Measurements from ENCODE around the gene PRAC1. TPM values are rescaled to one million over a fixed set of nuclear protein-coding genes. Genes with fewer than 3 reads are reported as not detected.

Gene PRAC1
- total RNA-seq, 1 donor from 2014 or later, result not detected

DNA sequence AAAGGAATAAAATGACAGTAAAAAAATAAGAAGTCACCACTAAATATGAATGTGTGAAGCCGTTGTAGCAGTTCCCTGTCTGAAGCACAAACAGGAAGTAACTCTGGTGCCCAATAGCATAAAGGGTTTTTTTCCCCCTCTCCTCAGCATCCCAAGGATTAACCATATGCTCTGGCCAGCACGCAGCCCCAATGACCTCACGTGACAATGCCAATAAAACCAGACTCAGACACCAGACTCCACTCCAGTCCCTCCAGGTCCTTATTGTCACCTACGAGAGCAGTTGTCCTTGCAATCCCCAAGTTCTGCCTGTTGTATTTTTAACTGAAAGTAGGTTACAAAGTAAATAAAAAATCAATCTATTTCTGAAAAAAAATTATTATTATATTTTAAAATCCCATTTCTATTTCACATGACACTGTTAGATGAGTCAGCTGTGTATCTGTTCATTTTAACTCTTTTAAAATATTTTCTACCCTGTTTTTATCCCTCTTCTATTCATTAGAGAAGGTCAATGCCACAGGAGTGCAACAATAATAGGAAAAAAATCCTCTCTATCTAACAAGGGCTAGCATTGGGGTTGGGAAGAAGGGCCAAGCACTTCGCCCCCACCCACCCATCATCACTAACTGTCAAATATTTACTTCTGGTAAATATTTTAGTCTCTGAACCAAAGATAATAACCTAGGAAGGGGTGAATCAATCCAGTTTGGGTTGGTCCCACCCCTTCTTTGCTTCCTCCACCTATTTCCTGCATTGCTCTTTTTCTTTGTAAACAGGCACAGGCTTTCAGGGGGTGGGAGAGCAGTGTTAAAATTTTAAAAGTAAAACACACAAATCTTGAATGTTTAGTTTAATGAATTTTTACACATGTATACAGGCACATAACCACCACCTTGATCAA lies 6.6 kb downstream of the PRAC1 start:
- no peak overlapping the region for H3K4me3 Mint-ChIP-seq
- Histone ChIP-seq H3K36me3 (no peaks in the 10 kb centered on the region), H4K20me1 (ENCODE audit: low read depth) (peaks cover 48% of the 10 kb centered on the region), H3K4me2 (no peak overlapping the region), H3K27me3 (peaks cover 100% of the 10 kb centered on the region), H2AFZ (replicated peaks) (no peak overlapping the region), H3K27ac (no peak overlapping the region), H3K4me1 (no peaks in the 10 kb centered on the region), H3K9me3 (ENCODE audit: low read depth) (no peaks in the 10 kb centered on the region), H3K79me2 (ENCODE audit: low read depth) (no peaks in the 10 kb centered on the region), H3K4me3 (no peak overlapping the region), H3F3A (ENCODE audit: low read depth) (peaks cover 14% of the 10 kb centered on the region), H3K9ac (no peak overlapping the region)
- TF ChIP-seq EZH2 (IDR thresholded peaks at IDR 0.05) (no peak), EZH2phosphoT487 (IDR thresholded peaks at IDR 0.05) (no peak), CTCF (IDR thresholded peaks at IDR 0.05) (no peak)
- no peaks in the 10 kb centered on the region for H3K36me3 Mint-ChIP-seq
- H3K27ac Mint-ChIP-seq, result no peak overlapping the region
- no peak for DNase-seq (ENCODE audit: low spot score)
- H3K9me3 Mint-ChIP-seq, result no peaks in the 10 kb centered on the region
- H3K27me3 Mint-ChIP-seq (ENCODE audit: insufficient read depth, low read depth), result peaks cover 76% of the 10 kb centered on the region
- H3K4me1 Mint-ChIP-seq, result peaks cover 14% of the 10 kb centered on the region

GRCh38 chr17:48711128-48711527 lies 11.2 kb downstream of the PRAC1 start:
- H3K4me2 ChIP-seq, result no peak overlapping the region
- no peak overlapping the region for H2AFZ ChIP-seq (replicated peaks)
- H3K36me3 ChIP-seq, result no peaks in the 10 kb centered on the region
- no peaks in the 10 kb centered on the region for H3K9me3 Mint-ChIP-seq
- H3K4me3 ChIP-seq, result no peak overlapping the region
- H3K4me1 Mint-ChIP-seq, result no peaks in the 10 kb centered on the region
- H3K27ac Mint-ChIP-seq, result no peak overlapping the region
- TF ChIP-seq CTCF (IDR thresholded peaks at IDR 0.05) (no peak), EZH2phosphoT487 (IDR thresholded peaks at IDR 0.05) (no peak), EZH2 (IDR thresholded peaks at IDR 0.05) (no peak)
- no peak overlapping the region for H3K9ac ChIP-seq
- no peak for DNase-seq (ENCODE audit: low spot score)
- H3K9me3 ChIP-seq (ENCODE audit: low read depth), result no peaks in the 10 kb centered on the region
- H3K27me3 Mint-ChIP-seq (ENCODE audit: insufficient read depth, low read depth), result peaks cover 54% of the 10 kb centered on the region
- no peaks in the 10 kb centered on the region for H3K79me2 ChIP-seq (ENCODE audit: low read depth)
- peaks cover 5% of the 10 kb centered on the region for H4K20me1 ChIP-seq (ENCODE audit: low read depth)
- no peaks in the 10 kb centered on the region for H3K4me1 ChIP-seq
- H3K27me3 ChIP-seq, result peaks cover 100% of the 10 kb centered on the region
- H3F3A ChIP-seq (ENCODE audit: low read depth), result no peaks in the 10 kb centered on the region
- no peak overlapping the region for H3K4me3 Mint-ChIP-seq
- no peaks in the 10 kb centered on the region for H3K36me3 Mint-ChIP-seq
- no peak overlapping the region for H3K27ac ChIP-seq

DNA sequence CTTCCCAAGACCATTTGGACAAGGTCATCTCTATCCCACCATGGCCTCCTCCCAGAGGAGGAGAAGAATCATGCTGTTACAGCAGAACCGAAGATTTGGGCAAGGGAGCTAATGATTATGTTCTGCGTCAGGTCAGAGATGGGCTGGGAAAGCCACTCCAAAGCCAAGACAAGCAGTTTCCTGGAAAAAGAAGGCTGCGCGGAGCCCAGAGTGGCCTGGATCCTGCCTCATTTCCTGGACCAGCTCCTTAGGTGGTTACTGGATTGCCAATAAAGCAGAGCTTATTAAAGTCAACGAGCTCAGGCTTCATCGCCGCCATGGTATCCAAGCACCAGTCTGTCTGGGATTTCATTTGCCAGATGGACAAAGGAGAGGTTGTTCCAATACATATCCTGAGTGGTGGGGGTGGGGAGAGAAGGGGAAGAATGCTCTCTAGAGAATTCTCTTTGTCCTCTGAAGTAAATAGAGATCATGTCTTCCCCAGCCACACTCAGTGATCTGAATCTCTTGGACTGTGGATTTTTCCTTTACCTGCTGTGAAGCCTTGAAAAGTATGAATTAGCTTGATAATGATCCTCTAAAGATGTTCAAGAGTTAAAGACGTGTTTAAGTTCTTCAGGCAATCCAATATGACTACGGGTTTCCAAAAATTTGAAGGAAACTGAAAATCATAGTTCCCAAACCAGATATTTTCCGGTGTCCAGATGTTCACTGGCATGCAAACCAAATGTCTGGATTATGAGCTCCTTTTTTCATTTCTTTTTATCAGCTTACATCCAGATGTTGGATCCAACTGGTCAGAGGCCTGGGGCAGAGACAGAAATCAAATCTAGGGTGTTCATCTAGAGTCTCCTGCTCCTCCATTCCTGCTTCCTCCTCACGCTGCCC lies 17.7 kb downstream of the PRAC1 start:
- H3K27me3 ChIP-seq, result peaks cover 100% of the 10 kb centered on the region
- no peak for DNase-seq (ENCODE audit: low spot score)

More for the DNA sequence above, 17.7 kb downstream of the PRAC1 start:
- Mint-ChIP-seq H3K4me1 (no peaks in the 10 kb centered on the region), H3K9me3 (no peaks in the 10 kb centered on the region), H3K27me3 (ENCODE audit: insufficient read depth, low read depth) (peaks cover 27% of the 10 kb centered on the region), H3K36me3 (no peaks in the 10 kb centered on the region), H3K4me3 (no peak overlapping the region), H3K27ac (no peak overlapping the region)
- Histone ChIP-seq H3K79me2 (ENCODE audit: low read depth) (no peaks in the 10 kb centered on the region), H3F3A (ENCODE audit: low read depth) (no peaks in the 10 kb centered on the region), H3K4me1 (no peaks in the 10 kb centered on the region), H3K27ac (no peak overlapping the region), H3K4me2 (no peak overlapping the region), H3K4me3 (no peak overlapping the region), H3K36me3 (no peaks in the 10 kb centered on the region), H3K9ac (no peak overlapping the region), H3K9me3 (ENCODE audit: low read depth) (no peaks in the 10 kb centered on the region), H2AFZ (replicated peaks) (no peak overlapping the region), H4K20me1 (ENCODE audit: low read depth) (no peaks in the 10 kb centered on the region)
- no peak for TF ChIP-seq EZH2 (IDR thresholded peaks at IDR 0.05)
- no peak for TF ChIP-seq CTCF (IDR thresholded peaks at IDR 0.05)
- no peak for TF ChIP-seq EZH2phosphoT487 (IDR thresholded peaks at IDR 0.05)
